LoVo (cell line): Measurements from ENCODE around the gene PDE3B.
A peak's percentile ranks its signal among the peaks of the same experiment; 100 is the strongest.

Experiments
- DNase-seq: peaks from one replicate; pipeline ENCODE4 v3.0.0-alpha.2; 2016; ENCODE audit warnings: low spot score

The PDE3B gene

GRCh38 chr11:14886513-14886912, 242.9 kb downstream of the PDE3B start:
- DNase-seq = no peak

- peak; percentile 93 for DNase-seq
Observed at GRCh38 chr11:14891143-14892035, 247.8 kb downstream of the PDE3B start.

DNA sequence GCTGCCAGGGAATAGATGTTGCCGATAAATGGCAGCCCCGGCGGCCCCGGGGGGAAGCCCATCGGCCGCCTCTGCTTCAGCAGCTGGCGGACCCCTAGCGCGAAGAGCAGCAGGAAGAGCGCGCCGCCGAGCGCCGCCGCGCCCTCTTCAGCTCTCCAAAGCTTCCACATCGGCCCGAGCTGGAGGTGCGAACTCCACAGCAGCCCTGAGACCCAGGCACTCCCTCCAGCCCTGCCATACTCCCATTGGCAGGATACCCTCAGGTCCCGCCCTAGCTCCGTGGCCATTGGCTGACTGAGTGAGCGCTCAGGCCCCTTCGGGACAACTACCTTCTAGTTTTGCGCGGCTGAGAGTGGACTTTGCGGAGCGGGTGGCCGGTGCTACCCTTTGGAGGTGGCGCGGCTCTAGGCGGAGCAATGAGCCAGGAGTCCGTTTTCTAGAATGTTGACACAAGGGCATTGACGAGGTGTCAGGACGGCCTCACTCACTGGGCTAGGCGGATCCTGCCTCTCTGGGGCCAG, 248.5 kb downstream of the PDE3B start, which contains the start of gene CYP2R1:
Gene CYP2R1, minus strand, starts transcription at position 196 of the 521 bp plus-strand sequence. Its CDS starts 26 bp downstream, at position 170.
- DNase-seq = peak; percentile 97

DNA sequence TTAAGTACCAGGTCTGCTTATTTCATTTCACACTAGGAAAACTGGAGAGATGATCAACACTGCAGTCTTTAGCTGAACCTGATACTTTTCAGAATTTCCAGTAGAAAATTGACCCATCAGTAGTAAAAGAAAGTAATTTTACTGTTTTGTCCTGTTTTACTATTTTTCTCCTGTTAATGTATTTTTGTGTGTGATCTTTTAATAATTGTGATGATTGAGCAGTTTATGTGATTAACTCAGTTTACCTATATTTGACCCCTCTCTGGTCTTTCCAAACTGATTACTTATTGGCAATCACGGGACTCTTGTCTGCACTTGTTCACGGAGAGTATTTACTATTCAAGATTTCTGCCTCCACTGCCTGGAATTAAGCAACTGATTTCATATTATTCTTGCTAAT, 249.0 kb downstream of the PDE3B start:
- no peak for DNase-seq

DNA sequence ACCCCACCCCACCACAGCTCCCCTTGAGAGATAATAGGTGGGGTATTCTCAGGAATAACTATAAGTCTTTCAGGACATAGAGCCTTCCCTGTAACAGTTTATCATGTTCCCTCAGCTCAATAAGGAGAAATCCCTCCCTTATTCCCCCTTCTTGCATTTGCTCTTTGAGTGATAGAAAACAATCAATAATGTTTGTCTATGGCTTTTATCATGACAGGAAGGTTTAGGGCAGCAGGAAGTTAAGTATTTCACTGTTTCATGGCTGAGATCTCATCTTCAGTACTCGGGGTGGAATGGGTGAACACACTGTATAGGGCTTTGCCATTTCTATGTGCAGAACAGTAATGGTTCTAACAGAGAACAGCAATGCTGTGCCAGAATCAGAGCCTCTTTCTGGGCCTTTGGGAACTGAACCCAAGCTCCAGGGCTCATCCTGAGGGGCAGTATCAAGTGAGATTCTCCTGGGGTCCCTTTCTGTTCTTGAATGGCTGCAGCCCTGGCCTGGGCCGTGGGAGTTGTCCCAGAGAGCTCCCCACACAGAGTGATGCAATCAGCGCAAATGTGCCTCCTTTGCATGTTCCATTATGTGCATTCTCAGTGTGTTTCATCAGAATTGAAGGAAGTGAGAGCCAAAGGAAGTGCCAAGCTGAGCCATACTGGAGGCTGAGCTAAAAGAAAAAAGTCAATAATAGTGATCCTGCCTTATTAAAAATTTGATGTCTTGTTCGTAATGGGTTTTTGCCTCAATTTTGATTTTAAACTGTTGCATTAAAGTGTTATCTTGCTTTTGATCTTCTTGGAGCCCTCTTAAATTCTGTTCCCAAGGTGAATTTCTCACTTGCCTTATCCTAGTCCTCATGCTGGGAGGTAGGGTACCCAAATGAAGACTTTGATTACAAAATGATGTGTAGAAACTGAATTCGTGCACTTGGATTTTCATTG, 251.3 kb downstream of the PDE3B start:
- no peak for DNase-seq

DNA sequence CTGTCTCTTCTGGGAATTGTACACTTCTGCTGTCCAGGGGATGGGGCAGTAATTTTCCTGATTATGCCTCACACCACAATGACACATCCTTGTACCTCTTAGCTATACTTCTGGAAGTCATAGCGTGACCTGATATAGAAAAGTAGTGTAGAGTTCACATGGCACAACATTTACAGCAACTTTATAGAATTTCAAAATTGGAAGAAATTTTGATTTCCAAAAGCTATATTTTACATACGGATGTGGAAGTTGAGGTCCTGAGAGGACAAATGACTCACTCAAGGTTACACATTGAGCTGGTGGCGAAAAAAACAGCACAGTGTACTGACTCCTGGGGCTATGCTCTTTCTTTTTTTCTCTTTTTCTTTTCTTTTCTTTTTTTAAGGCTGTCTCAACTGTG, 254.8 kb downstream of the PDE3B start:
- DNase-seq = no peak

- DNase-seq = no peak
Observed at GRCh38 chr11:14898906-14899305, 255.3 kb downstream of the PDE3B start.

GRCh38 chr11:14902650-14903350, 259.2 kb downstream of the PDE3B start:
- peak; percentile 4 for DNase-seq

- no peak for DNase-seq
Observed at GRCh38 chr11:14904745-14905103, 261.1 kb downstream of the PDE3B start.

DNA sequence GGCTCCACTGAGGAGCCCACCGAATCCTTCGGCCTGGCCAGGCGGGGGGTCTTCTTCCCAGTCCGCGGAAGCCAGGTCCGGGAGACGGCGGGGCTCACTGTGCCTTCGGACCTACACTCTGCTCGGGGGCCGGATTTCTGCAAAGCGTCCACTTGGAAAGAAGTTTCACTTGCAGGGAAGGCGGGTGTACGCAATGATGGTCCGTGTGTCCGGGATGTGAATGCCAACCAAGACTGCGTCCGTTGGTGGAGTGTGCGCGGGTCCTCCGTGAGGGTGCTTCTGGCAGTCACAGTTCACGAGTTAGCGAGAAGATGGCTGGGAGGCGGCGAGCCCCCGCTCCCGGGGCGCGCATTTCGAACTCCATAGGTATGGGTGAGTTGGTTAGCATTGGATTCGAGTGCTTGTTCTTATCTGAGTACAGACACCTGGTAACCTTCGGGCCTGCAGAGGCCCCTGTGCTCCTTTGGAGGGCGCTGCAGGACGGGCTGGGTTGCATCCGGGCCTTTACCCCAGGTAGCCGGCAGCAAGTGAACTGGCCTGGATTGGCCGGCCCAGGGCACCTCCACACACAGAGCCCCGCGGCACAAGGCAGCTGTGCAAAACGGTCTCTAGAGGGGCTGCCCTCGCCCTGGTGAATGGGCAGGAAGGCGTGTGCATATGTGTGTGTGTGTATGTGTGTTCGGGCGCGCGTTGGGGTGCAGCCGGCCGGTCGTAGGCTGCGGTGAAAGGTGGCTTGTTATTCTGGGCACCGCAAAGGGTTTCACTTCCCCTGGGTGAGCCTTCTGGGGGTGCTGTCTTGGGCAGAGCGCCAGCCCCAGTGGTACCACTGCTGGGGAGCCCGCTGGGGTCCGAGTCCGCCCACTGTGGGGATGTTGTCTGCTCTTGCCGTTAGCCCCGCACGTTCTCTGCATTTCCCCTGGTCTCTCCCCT, 261.8 kb downstream of the PDE3B start:
- no peak for DNase-seq

DNA sequence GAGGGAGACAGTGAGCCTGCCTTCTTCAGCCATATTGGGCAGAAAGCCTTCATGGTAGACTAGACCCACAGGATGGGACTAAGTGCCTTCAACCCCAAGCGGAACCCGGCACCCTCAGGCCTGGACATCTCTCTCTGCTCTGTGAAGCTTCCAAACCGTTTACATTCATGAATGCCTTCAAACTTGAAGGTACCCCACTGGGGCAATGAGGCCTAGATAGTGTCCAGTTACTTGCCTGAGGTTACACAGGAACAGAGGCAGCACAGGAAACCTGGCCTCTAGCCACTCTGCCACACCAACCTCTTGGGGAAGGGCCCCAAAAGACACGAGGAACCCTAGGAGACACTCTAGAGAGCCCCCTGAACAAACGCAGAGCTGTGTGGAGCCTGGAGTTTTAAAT, 263.0 kb downstream of the PDE3B start:
- no peak for DNase-seq

DNA sequence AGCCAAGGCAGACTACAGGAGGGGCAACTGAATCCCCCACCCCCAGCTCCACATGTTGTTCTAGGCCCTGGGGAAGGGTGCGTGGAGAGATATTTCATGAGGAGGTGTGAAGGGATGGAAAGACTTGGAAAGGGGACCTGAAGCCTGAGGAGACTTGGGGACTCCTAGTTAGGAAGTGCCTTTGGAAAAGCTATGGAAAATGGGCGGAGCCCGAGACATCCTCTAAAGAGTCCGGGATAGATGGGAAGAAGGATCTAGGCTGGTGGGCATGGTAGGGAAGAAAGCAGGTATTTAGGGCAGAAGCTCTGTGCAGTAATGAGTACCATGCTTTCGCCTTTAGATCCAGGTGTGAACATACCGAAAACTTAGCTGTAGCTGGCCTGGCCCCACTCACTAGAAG, 263.4 kb downstream of the PDE3B start:
- no peak for DNase-seq

DNA sequence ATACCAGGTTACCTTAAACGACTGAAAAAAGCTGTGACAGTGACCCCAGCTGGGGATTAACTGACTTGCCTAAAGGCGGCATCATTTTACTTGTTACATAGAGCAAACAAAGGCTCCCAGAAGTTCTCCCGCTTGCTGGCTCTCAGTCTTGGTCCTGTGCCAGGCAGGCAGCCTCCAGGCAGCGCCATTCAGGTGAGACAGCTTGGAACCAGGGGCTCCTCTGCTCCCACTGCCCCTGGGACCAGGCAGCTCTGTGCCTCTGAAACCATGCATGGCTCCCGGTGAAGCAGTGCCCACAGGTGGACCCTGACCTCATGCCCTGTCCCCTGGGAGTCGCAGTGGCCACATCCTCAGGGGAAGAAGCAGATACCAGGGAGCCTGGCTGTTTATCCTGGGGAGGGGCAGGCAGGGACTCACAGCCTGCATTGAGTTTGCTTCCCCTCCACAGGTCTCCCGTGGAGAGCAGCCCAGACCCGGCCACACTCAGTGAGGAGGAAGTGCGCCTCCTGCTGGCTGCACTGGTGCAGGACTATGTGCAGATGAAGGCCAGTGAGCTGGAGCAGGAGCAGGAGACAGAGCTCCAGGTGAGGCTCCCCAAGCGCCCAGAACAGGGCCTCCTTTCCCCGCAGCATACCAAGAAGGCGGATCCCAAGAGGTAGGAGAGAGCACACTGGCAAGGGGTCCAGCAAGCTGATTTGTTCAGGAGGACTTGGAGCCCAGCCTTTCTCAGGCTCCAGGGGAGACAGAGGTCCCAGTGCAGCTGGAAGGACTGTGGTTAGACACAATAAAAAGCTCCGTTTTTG, 264.0 kb downstream of the PDE3B start:
- peak; percentile 34 for DNase-seq

DNA sequence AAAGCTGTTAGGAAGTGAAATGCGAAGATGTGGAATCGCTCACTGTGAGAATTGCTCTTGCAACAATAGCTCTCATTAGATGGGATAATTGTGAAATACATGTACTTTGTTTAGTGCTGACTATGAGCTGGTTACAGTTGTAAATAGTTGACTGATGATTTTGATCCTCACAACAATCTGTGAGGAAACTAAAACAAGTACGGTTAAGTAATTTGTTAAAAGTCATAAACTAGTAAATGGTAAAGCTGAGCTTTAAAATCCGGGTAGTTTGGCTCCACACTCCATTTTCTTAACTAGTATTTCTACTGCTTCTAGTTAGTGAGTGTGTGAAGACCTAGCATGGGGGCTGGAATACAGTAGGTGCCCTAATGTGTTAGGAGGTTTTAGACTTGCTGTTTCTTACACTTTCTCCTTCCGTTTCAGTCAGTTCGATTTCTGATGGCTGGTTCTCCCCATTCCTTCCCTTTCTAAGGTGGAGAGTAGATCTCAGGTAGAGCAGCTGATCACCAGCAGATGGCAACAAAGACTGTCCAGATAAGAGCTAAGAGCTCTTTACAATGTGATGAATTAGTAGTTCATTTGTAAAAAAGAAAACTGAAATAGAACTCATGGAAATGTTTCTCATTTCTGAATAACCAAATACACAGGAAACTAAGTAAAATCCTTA, 264.7 kb downstream of the PDE3B start:
- peak; percentile 49 for DNase-seq

- DNase-seq = no peak
Observed at GRCh38 chr11:14914536-14914935, 270.9 kb downstream of the PDE3B start.

DNA sequence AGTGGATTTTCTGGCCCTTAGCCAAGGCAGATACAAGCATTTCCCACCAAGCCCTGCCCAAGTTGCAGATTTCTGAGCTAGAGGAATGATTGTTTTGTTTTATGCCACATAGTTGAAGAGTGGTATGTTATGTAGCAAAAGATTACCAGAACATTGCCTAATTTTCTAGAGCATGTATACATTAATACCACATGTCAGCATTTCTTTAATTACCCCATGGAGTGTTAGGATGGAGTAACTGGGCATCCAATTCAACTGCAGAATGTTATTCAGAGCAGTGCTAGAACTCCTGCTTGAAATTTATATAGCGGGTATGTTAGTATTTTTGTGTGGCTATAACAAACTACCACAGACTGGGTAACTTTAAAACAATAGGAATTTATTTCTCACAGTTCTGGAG, 272.8 kb downstream of the PDE3B start:
- DNase-seq = no peak
